ENCODE measurements around the gene CLDN19.

DNA sequence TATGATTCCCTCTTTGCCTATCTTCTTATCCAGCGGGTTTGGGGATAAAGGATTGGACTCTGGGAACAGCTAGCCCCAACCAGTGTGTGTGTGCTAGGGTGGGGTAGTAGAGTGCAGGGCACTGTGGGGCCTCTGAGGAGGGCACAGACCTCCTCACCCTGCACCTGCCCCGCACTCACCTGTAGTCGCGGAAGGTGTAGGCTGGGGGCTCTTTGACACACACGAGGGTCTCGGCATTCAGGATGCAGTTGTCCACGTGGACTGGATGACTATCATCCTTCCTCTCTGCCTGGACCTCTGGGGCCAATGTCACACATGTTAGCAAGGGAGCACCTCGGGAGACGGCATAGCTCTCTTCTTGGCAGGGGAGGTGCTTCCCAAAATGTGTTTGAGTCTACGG lies 8.0 kb upstream of the CLDN19 start:
- TF ChIP-seq, protein P1, sequence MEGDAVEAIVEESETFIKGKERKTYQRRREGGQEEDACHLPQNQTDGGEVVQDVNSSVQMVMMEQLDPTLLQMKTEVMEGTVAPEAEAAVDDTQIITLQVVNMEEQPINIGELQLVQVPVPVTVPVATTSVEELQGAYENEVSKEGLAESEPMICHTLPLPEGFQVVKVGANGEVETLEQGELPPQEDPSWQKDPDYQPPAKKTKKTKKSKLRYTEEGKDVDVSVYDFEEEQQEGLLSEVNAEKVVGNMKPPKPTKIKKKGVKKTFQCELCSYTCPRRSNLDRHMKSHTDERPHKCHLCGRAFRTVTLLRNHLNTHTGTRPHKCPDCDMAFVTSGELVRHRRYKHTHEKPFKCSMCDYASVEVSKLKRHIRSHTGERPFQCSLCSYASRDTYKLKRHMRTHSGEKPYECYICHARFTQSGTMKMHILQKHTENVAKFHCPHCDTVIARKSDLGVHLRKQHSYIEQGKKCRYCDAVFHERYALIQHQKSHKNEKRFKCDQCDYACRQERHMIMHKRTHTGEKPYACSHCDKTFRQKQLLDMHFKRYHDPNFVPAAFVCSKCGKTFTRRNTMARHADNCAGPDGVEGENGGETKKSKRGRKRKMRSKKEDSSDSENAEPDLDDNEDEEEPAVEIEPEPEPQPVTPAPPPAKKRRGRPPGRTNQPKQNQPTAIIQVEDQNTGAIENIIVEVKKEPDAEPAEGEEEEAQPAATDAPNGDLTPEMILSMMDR (IDR thresholded peaks at IDR 0.05): no peak
- TF ChIP-seq POLR2A (IDR thresholded peaks at IDR 0.05): no peak
